Duodenal mucosa (tissue), 2 donors: ENCODE measurements around the gene ANKS1B.

Source experiments
- H3K27ac ChIP-seq: one replicate; pipeline ENCODE4 v1.7.0; 2013; ENCODE audit warnings: low read depth, low read length
- H3K27me3 ChIP-seq, 2 donors: one replicate each; pipeline ENCODE4 v1.7.0; 2013; ENCODE audit warnings: low read length in 2 of 2, control low read depth in 1 of 2; ENCODE audit not compliant: insufficient read depth in 2 of 2, control insufficient read depth in 1 of 2
- H3K36me3 ChIP-seq, 2 donors: one replicate each; pipeline ENCODE4 v1.7.0; 2013; ENCODE audit warnings: low read length in 2 of 2, control low read depth in 1 of 2; ENCODE audit not compliant: insufficient read depth in 2 of 2, control insufficient read depth in 1 of 2
- H3K4me1 ChIP-seq, 2 donors: one replicate each; pipeline ENCODE4 v1.7.0; 2013; ENCODE audit warnings: low read length in 2 of 2, control low read depth in 1 of 2; ENCODE audit not compliant: insufficient read depth in 2 of 2, control insufficient read depth in 1 of 2
- H3K4me3 ChIP-seq, 2 donors: one replicate each; pipeline ENCODE4 v1.7.0; 2013; ENCODE audit warnings: low read length in 2 of 2, low read depth in 1 of 2
- H3K9ac ChIP-seq, 2 donors: one replicate each; pipeline ENCODE4 v1.7.0; 2013; ENCODE audit warnings: low read length in 2 of 2, low read depth in 1 of 2
- H3K9me3 ChIP-seq, 2 donors: one replicate each; pipeline ENCODE4 v1.7.0; 2013; ENCODE audit warnings: low read length in 2 of 2, control low read depth in 1 of 2; ENCODE audit not compliant: control insufficient read depth in 1 of 2

Gene ANKS1B

DNA sequence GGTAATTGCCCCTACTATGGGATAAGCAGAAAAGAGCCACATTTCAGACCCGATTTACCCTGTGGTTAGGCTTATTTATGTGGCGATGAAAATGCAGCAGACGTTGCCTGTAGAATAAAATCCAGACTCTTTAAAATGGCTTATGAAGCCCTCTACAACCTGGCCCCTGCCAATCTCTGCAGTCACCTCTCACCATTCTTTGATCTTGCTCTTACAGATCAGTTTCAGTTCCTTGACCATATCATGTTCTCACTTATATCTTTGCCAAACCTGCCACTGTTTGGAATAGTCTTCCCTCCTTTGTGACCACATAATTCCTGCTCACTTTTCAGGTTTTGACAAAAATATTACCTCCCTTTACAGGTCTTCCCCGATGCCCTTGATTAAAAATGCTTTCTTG lies 601.5 kb downstream of the ANKS1B start:
- no peaks in the 10 kb centered on the region for H3K27me3 ChIP-seq
- no peak overlapping the region for H3K9ac ChIP-seq
- no peaks in the 10 kb centered on the region for H3K4me1 ChIP-seq

DNA sequence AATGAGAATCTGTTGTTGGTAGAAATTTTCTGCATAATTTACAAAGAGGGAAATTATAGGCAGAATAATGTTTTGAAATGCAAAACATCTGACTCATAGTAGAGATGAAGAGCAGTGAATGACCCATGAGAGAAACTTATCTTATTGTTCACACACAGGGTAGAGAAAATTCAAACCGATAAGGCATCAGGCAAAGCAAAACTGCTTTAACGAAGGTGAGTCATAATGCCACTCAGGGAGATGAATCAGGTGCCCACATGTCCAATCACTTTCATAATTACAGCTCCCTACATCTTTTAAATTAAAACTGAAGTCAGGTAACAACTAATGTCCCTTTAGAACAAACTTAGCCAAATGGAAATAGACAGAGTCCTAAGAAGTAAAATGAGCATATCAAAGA lies 602.7 kb downstream of the ANKS1B start:
- Histone ChIP-seq H3K36me3 (no peaks in the 10 kb centered on the region), H3K27me3 (no peaks in the 10 kb centered on the region), H3K27ac (no peak overlapping the region), H3K9me3 (no peaks in the 10 kb centered on the region), H3K4me3 (no peak overlapping the region), H3K9ac (no peak overlapping the region), H3K4me1 (no peaks in the 10 kb centered on the region)

More for the DNA sequence above, 601.5 kb downstream of the ANKS1B start:
- Histone ChIP-seq H3K9me3 (no peaks in the 10 kb centered on the region), H3K4me3 (no peak overlapping the region), H3K27ac (no peak overlapping the region), H3K36me3 (no peaks in the 10 kb centered on the region)

DNA sequence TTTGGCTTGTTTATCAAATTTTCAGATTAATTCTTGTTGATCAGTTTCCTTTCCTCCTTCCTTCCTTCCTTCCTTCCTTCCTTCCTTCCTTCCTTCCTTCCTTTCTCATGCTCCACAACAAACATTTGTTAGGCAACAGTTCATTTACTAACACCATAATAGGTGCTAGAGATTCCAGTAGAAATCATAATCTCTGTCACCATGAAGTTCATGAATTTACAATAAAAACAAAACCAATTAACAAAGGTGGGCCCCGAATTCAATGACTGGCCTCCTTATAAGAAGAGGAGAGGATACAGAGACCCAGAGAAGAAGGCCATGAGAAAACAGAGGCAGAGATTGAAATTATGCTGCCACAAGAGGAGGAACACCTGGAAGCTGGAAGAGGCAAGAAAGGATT lies 604.0 kb downstream of the ANKS1B start:
- Histone ChIP-seq H3K4me3 (no peak overlapping the region), H3K36me3 (no peaks in the 10 kb centered on the region), H3K27me3 (no peaks in the 10 kb centered on the region), H3K9me3 (no peaks in the 10 kb centered on the region), H3K4me1 (no peaks in the 10 kb centered on the region), H3K27ac (no peak overlapping the region), H3K9ac (no peak overlapping the region)

DNA sequence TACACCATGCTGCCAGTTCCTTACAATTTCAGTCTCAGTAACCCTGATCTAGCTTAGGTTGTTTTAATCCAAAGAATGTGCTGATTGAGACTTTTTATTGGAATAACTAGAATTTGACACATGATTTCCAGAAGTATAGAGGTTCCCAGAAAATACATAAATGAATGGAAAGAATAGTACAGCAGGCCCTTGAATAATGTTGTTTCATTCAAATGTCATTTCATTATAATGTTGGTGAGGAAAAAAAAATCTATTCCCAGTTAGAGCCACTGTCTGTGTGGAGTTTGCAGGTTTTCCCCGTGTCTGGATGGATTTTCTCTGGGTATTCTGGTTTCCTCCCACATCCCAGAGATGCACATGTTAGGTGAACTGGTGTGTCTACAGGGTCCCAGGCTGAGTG lies 610.7 kb downstream of the ANKS1B start:
- Histone ChIP-seq H3K9ac (no peak overlapping the region), H3K9me3 (no peaks in the 10 kb centered on the region), H3K4me3 (no peak overlapping the region), H3K27ac (no peak overlapping the region), H3K36me3 (no peaks in the 10 kb centered on the region), H3K4me1 (no peaks in the 10 kb centered on the region), H3K27me3 (no peaks in the 10 kb centered on the region)

DNA sequence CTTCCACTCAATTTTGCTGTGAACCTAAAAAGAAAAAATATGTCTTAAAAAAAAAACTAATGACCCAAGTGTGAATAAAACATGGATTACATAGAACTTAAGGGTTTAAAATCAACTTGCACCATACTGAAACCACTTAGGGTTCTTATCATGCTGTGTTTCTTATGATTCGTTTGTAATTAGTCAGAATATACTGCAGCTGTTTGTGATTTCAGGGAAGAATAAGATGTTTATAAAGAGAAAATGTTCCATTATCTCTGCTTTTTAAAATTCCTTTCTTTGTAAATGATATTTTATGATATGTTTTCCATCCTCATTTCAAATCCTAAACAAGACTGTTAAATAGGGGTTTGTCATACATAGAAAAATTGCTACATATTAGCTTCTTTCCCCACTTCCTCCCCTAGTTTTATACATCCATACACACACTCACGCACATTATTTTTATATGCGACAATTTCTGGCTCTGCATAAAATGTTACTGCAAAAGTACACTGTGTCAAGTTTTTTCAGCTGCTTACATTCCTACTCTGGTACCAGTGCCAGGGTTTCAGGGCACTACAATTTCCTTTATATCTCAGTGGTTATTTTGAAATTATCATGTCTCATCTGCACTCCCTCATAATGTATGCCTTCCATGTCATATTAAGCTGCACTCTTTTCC lies 612.3 kb downstream of the ANKS1B start:
- H3K4me1 ChIP-seq = no peaks in the 10 kb centered on the region
- H3K27ac ChIP-seq = no peak overlapping the region
- H3K27me3 ChIP-seq = no peaks in the 10 kb centered on the region
- H3K4me3 ChIP-seq = no peak overlapping the region
- no peaks in the 10 kb centered on the region for H3K36me3 ChIP-seq
- H3K9ac ChIP-seq = no peak overlapping the region
- H3K9me3 ChIP-seq = no peaks in the 10 kb centered on the region

DNA sequence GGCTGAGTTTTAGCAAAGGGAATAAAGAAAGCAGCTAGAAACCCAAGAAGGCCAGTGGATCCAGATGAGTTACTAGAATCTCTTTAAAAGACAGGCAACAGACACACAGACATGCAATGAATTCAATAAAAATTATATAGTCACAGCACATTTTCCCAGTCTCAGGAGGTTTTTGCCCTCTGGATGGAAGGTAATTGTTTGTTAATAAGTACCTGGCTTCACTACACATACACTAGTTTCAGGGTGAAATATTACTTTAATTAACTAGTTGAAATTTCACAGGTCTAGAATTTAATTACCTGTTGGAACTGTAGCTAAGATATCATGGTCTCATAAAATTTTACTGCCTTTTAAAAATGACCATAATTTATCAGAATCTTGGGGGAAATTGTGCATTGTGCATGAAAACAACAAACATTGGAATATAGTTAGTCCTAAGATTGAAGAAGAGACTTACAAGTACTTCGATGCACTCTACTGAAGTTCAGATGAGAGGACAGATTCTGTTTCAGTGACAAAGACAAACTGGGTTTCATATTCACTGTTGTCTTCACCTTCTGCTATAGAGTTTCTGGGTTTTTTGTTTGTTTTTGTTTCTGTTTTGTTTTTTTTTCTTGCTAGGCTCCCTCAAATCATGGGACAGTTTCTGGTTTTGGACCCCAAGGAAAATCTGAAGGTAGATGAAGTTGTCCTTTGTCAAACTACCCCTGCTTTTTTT lies 614.2 kb downstream of the ANKS1B start:
- H3K27ac ChIP-seq = no peak overlapping the region
- H3K4me1 ChIP-seq = no peaks in the 10 kb centered on the region
- H3K36me3 ChIP-seq = no peaks in the 10 kb centered on the region
- H3K4me3 ChIP-seq = no peak overlapping the region
- H3K9me3 ChIP-seq = peaks cover 0 to 4% of the 10 kb centered on the region in 2 donors
- H3K9ac ChIP-seq = no peak overlapping the region
- no peaks in the 10 kb centered on the region for H3K27me3 ChIP-seq

DNA sequence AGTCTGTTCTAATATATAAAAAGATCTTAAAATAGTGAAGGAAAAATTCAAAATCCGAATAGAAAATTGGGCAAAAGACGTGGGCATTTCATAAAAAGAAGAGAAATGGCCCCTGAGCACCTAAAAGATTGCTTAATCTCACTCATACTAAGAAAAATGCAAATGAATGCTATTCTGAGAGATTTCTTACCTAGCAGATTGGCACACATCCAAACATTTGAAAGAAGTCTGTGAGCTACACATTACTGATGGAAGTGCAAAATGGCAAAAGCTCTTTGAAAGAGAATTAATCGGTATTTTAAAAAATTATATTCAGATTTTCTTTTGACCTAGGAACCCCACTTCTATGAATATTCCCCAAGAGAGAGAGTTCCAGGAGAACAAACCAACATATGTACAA lies 617.6 kb downstream of the ANKS1B start:
- H3K27ac ChIP-seq = no peak overlapping the region
- H3K9me3 ChIP-seq = peaks cover 0 to 4% of the 10 kb centered on the region in 2 donors
- H3K4me1 ChIP-seq = no peaks in the 10 kb centered on the region
- no peaks in the 10 kb centered on the region for H3K27me3 ChIP-seq
- H3K4me3 ChIP-seq = no peak overlapping the region
- H3K36me3 ChIP-seq = no peaks in the 10 kb centered on the region
- no peak overlapping the region for H3K9ac ChIP-seq

DNA sequence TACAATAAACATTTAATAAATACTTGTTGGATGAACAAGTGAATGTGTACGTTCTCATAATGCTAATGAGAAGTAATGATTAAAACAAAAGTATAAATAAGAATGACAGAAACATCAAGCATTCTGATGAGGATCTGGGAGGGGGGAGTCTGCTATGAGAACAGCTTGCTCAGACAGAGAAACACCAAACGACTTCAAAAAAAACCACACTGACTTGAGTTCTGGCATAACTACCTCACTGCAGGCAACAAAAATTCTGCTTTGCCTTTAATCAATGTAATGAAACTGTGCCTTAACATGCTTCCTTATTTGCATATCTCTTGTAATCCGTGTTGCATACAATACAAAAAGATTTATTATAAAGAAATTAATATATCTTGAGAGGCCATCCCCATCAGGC lies 632.5 kb downstream of the ANKS1B start:
- no peak overlapping the region for H3K4me3 ChIP-seq
- H3K27me3 ChIP-seq = no peaks in the 10 kb centered on the region
- no peak overlapping the region for H3K27ac ChIP-seq
- no peaks in the 10 kb centered on the region for H3K36me3 ChIP-seq
- H3K4me1 ChIP-seq = no peaks in the 10 kb centered on the region
- H3K9me3 ChIP-seq = no peaks in the 10 kb centered on the region
- H3K9ac ChIP-seq = no peak overlapping the region

DNA sequence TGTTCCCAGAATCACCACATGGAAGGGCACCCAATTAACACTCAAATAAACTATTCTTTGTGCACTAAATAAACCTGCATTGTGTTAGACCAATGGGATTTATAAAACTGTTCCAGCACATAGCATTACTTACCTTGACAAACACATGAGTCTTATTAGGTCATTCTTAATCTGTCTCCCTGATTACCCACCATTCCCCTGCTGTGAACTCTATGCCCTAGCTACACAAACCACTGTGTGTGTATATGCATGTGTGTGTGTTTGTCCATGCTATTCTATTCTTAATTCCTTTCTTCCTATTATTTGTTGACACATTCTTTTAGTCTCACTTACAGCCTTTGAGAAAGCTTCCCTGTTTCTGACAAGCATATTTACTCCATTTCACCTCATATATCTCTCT lies 640.8 kb downstream of the ANKS1B start:
- Histone ChIP-seq H3K36me3 (no peaks in the 10 kb centered on the region), H3K27ac (no peak overlapping the region), H3K9ac (no peak overlapping the region), H3K4me3 (no peak overlapping the region), H3K9me3 (no peaks in the 10 kb centered on the region), H3K4me1 (no peaks in the 10 kb centered on the region), H3K27me3 (no peaks in the 10 kb centered on the region)

DNA sequence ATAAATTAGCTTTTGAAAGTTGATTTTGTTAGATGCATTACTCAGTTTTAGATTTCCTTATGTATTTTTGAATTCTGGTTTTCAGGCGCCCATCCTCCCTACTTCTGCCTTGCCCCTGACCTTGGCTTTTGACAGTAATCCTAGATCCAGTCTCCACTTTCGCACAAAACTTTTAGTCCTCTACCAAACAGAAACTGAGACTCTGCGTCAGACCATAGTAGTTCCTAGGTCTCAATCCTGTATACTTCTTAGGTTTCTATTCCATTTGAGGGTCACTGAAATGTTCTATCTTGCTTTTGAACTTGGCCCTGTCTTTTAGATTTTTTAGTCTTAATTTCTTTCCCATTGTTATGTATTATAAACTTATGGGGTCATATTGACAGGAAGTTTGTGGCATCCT lies 645.1 kb downstream of the ANKS1B start:
- H3K9ac ChIP-seq = no peak overlapping the region

More for the DNA sequence above, 645.1 kb downstream of the ANKS1B start:
- Histone ChIP-seq H3K36me3 (no peaks in the 10 kb centered on the region), H3K4me1 (no peaks in the 10 kb centered on the region), H3K27me3 (no peaks in the 10 kb centered on the region), H3K27ac (no peak overlapping the region), H3K4me3 (no peak overlapping the region), H3K9me3 (no peaks in the 10 kb centered on the region)
